Activated naive CD4-positive, alpha-beta T cell treated with anti-CD3 and anti-CD28 coated beads, Interleukin-2, amount 50 U/mL, for 24 hours (primary cell): ENCODE data around the gene TMTC1.

Experiments used
- H3K27ac Mint-ChIP-seq: one replicate; pipeline ENCODE4 v1.8.0; 2021; ENCODE audit warnings: mild to moderate bottlenecking, mixed read lengths
- H3K27me3 Mint-ChIP-seq: one replicate; pipeline ENCODE4 v1.8.0; 2021; ENCODE audit warnings: mixed read lengths
- H3K36me3 Mint-ChIP-seq: one replicate; pipeline ENCODE4 v1.8.0; 2021; ENCODE audit warnings: mixed read lengths
- H3K4me1 Mint-ChIP-seq: one replicate; pipeline ENCODE4 v1.8.0; 2021; ENCODE audit warnings: mixed read lengths
- H3K4me3 Mint-ChIP-seq: one replicate; pipeline ENCODE4 v1.8.0; 2021; ENCODE audit warnings: mild to moderate bottlenecking, mixed read lengths
- H3K9me3 Mint-ChIP-seq: one replicate; pipeline ENCODE4 v1.8.0; 2021; ENCODE audit warnings: mixed read lengths

The TMTC1 gene

DNA sequence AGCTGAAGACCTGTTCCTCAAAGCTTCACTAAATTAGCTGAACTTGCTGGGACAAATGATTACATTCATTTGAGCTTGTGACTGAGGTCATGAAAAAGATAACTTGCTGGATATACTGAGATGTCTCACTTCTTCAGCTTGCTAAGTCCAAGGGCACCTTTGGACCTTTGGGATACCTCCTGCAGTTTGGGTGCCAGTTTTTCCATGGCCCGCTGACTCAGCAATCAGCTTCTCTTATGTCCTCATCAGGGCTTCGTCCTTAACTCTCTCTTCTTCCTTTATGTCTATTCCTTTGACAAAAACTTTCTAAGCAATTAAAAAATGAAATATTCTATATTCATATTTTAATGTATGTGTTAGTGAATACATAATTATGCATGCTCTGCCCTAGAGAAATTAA, 331.9 kb downstream of the TMTC1 start:
- H3K4me1 Mint-ChIP-seq = no peaks in the 10 kb centered on the region
- no peaks in the 10 kb centered on the region for H3K36me3 Mint-ChIP-seq
- H3K27me3 Mint-ChIP-seq = peaks cover 10% of the 10 kb centered on the region
- no peak overlapping the region for H3K27ac Mint-ChIP-seq
- H3K9me3 Mint-ChIP-seq = no peaks in the 10 kb centered on the region
- no peak overlapping the region for H3K4me3 Mint-ChIP-seq
